ENCODE results near the gene MLLT11.

MLLT11 gene, protein sequence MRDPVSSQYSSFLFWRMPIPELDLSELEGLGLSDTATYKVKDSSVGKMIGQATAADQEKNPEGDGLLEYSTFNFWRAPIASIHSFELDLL

DNA sequence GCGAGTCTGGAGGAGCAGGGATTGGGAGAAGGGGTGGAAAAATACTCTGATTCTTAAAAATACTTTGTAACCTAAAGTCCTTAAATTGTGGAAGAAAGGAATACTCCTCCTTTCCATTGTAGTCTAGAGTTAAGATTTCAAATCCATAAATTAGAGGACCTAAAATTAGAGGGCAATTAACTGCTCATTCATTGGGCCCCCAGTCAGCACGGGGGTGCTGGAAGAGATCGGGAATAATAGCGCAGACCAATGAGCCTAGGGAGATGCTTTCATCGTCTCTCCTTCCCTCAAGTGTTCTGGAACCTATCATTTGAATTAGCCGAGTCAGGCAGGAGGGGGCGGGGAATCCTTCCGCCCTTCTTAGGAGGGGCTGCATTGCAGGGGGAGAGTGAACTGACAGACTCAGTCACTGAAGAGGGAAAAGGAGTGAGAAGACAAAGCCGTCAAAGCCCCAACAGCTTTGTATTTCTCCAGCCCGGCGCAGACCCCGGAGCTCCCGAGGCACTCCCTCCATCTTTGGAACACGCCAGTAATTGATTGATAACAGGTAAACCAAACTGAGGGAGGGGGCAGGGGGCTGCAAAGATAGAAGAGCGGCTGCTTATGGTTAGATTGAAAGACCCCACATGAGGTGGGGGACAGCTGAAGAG lies at the start of gene MLLT11:
TSS of gene MLLT11 (plus strand) at position 391 of the 650 bp plus-strand sequence. CDS start 6,828 bp downstream, outside the sequence.
- peak; percentile 29 for DNase-seq (ENCODE audit: low read depth)

DNA sequence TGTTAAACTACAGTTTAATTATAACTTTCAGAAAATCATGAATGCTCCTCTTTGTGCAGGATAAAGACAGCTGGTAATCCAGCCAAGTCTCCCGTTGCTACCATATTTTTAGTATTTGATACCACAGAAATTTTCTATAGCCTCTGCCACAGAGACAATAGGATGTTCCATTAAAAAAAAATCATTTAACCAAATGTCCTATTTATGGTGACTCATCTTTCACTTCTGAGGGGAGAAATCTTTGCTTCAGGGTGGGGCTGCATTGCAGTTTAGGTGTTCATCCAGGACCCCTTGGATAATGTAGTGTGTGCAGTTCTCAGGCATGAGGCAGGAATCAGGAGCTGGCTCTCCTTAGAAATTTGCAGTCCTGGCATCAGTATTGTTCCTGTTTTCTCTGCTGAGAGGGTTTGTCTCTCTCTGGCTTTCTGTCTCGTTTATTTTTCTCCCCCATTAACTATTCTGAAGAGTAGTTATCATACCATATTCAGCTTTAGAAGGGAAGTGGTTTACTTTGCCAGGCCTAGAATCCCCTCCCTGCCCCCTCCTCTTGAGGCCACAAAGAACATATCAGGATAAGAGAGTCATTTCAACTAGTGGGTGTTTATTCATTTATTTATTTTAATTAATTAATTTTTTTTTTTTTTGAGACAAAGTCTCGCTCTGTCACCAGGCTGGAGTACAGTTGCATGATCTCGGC lies 48.9 kb upstream of the MLLT11 start:
- no peak for DNase-seq (ENCODE audit: low read depth)

DNA sequence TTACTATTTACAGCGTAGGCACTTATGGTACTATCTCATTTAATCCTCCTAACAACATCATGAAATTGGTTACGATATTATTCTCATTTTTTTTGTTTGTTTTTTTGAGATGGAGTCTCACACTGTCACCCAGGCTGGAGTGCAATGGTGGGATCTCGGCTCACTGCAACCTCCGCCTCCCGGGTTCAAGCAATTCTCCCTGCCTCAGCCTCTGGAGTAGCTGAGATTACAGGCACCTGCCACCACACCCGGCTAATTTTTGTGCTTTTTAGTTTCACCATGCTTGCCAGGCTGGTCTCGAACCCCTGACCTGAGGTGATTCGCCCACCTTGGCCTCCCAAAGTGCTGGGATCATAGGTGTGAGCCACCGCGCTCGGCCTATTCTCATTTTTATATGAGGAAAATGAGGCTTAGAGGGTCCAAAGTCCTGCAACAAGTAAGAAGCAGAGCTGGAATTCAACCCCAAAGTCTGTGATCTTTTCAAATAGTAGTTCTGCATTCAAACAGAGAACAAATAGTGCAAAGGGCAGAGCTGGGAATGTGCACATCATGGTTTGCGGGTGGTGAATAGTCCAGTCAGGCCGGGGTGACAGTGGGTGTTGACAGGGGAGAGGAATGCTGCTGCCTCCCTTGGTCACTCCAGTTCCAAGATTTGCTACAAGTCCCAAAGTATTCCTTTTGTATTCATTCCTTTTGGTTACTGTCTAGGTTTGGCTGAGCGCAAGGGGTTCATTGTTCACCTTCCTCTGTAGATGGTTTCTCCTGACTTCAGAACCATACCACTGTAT lies 47.3 kb upstream of the MLLT11 start:
- DNase-seq (ENCODE audit: low read depth), result no peak

DNA sequence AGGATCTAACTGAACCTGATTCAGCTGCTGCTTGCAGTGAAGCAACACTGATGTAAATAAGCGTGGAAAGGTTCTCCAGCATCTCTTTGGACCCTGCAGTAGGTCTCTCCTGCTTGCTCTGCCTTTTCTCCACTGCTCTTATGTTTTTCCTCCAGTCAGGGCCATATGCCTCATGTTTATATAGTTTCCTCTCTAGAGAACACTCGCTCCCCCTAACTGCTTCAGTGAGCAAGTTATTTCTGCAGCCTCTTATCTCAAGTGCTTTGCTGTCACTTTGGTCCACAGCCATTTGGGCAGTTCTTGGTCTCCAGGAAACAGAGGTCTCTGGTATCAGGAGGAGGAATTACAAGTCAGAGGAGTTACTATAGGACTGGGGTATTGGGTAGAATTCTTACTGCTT lies 46.7 kb upstream of the MLLT11 start:
- DNase-seq (ENCODE audit: low read depth), result no peak

DNA sequence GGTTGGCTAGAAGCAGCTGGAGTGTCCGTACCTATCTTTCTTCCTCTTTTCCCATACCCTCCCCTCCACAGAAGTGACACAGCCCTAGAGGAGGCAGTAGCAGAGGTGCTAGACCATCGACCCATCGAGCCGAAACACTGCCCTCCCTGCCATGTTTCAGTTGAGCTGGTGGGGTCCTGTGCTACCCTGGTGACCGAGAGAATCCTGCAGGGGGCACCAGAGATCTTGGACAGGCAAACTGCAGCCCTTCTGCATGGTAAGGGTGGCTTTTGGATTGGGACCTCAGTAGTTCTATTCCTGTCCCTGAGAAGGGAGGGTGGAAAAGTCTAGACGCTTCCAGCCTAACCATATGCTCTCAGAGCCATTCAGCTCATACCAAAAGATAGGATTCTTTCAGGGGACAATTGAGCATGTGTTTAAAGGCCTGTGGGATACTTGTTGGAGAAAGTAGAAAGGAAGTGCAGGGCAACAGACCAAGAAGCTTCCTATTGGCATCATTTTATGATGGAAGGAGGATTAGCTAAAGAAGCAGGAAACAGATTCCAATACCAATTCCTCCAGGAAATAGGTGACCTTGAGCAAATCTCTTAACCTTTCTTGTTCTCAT lies 35.6 kb upstream of the MLLT11 start:
- peak; percentile 38 for DNase-seq (ENCODE audit: low read depth)

DNA sequence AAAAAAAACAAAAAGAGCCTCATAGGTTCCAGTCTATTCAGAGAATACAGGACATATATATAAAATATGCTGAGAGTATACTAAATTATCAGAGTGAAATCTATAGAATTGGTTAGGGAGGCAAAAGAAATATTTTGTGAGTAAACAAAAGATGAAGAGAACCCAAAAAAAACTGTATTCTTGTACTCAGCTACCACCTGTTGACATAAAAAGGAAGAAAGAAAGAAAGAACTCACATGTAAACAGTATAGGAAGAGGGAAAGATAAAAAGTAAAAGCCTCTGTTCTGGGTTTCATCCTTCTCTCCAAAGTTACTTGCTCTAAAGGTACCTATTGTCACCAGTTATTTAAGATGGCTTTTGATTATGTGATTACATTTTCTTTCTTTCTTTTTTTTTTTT lies 33.7 kb upstream of the MLLT11 start:
- DNase-seq (ENCODE audit: low read depth), result no peak

DNA sequence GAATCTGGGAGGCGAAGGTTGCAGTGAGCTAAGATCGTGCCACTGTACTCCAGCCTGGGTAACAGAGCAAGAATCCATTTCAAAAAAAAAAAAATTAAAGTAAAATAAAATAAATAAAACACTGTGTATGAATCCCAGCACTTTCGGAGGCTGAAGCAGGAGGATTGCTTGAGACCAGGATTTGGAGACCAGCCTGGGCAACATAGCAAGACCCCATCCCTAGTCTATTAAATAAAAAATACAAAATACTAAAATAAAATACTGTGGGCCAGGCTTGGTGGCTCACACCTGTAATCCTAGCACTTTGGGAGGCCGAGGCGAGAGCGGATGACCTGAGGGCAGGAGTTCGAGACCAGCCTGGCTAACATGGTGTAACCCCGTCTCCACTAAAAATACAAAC lies 28.0 kb upstream of the MLLT11 start:
- no peak for DNase-seq (ENCODE audit: low read depth)

DNA sequence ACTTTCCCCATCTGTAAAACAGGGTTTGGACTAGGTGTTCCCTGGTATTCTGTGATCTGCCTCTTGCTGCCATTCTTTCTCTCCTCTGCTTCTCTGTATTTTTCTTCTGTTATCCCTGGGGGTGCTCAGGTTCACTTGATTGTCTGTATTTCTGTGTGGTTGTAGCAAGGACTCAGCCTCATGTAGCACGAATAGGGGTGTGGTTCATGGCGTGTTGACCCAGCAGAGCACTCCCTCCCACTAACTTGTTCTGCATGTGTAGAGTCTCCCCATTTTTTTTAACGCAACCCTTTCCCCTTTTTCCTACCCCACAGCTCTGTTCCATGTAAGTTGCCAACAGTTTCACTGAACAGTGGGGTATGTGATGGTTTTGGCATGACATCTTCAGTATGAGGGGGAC lies 25.0 kb upstream of the MLLT11 start:
- no peak for DNase-seq (ENCODE audit: low read depth)

DNA sequence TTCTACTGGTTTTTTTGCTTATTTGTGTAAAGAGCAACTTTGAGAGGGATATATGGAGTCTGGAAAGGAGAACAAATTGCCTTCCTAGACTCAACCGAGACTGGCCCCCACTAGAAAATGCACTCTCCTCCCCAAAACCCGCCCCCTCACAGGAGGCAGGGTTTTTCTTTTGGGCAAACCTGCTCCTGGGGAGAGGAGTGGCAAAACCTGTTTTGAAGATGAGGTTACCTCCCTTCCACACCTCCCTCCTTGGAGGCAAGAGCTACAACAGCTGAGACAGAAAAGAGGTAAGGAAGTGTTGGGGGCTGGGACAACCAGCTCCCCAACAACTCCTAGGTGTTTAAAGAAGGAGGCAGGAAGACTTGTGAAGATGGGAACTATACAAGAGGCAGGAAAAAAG lies 23.8 kb upstream of the MLLT11 start, which contains the start of gene BNIPL:
TSS of gene BNIPL (plus strand) at position 231 of the 400 bp plus-strand sequence. CDS start at position 371, 140 bp downstream.
- no peak for DNase-seq (ENCODE audit: low read depth)

DNA sequence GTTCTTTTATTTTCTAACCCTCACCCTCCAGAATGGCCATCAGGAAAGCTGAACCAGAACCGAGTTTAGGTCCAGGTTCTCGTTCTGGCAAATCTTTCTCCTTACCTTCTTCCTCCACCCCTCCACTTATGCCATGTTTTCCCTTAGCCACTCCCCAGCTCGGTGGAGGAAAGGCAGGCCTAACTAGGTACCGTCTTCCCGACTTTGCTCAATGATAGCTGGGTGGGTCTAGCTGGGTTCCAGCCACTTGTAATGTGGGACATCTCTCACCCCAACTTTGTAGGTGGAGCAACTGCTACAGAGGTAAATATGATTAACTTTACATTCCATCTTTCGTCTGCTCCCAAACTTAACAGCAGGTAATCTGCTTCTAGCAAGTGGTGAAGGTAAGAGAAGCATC lies 23.2 kb upstream of the MLLT11 start:
- no peak for DNase-seq (ENCODE audit: low read depth)

DNA sequence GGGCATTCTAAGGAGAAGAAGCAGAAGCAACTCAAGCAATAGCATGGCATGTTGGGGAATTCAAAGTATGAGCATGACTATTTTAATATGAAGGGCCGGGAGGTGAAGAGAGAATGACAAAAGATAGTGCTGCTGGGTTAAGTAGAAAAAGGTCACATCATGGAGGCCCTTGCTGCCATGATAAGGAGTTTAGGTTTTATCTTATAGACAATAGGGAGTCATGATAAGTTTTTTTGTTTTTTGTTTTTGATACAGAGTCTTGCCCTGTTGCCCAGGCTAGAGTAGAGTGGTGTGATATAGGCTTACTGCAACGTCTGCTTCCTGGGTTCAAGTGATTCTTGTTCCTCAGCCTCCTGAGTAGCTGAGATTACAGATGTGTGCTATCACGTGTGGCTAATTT lies 20.7 kb upstream of the MLLT11 start:
- DNase-seq (ENCODE audit: low read depth), result no peak

DNA sequence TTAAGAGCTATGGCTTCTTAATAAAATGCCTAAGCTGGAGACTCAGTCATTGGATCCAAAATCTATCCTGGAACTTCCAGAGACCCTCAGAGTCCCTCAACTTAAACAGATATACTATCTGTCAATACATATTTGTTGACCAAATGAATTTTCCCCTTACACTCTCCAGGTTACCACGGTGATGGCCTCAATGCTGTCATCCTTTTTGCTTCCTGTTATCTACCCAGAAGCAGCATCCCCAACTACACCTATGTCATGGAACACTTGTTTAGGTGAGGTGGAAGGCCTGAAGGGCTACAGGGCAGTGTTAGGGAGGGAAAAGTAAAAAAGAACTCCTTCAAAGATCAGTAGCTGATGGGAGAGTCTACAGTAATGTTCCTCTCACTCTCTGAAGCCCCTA lies 17.0 kb upstream of the MLLT11 start:
- no peak for DNase-seq (ENCODE audit: low read depth)

DNA sequence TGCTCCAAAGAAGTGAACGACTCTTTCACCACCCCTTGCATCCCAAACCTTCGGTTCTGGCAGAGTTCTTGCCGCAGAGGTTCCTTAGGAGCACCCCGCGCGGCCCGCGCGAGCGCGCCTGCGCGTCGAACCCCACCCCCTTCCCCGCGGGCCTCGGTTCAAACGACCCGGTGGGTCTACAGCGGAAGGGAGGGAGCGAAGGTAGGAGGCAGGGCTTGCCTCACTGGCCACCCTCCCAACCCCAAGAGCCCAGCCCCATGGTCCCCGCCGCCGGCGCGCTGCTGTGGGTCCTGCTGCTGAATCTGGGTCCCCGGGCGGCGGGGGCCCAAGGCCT lies 12.6 kb upstream of the MLLT11 start, which contains the start of gene C1orf56:
TSS of gene C1orf56 (plus strand) at position 161 of the 334 bp plus-strand sequence. CDS start at position 258, 97 bp downstream.
- DNase-seq (ENCODE audit: low read depth), result no peak

DNA sequence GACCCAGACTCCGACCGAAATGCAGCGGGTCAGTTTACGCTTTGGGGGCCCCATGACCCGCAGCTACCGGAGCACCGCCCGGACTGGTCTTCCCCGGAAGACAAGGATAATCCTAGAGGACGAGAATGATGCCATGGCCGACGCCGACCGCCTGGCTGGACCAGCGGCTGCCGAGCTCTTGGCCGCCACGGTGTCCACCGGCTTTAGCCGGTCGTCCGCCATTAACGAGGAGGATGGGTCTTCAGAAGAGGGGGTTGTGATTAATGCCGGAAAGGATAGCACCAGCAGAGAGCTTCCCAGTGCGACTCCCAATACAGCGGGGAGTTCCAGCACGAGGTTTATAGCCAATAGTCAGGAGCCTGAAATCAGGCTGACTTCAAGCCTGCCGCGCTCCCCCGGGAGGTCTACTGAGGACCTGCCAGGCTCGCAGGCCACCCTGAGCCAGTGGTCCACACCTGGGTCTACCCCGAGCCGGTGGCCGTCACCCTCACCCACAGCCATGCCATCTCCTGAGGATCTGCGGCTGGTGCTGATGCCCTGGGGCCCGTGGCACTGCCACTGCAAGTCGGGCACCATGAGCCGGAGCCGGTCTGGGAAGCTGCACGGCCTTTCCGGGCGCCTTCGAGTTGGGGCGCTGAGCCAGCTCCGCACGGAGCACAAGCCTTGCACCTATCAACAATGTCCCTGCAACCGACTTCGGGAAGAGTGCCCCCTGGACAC lies 12.1 kb upstream of the MLLT11 start:
- DNase-seq (ENCODE audit: low read depth), result peak; percentile 46

DNA sequence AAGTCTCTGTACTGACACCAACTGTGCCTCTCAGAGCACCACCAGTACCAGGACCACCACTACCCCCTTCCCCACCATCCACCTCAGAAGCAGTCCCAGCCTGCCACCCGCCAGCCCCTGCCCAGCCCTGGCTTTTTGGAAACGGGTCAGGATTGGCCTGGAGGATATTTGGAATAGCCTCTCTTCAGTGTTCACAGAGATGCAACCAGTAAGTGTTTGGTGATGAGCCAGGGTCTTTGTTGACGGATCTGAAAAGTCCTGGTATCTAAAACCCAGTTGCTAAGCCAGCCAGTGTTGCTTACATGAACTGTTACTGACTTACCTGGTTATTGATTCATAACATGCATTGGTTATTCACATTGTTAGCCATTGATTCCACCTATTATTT lies 11.6 kb upstream of the MLLT11 start:
- no peak for DNase-seq (ENCODE audit: low read depth)

DNA sequence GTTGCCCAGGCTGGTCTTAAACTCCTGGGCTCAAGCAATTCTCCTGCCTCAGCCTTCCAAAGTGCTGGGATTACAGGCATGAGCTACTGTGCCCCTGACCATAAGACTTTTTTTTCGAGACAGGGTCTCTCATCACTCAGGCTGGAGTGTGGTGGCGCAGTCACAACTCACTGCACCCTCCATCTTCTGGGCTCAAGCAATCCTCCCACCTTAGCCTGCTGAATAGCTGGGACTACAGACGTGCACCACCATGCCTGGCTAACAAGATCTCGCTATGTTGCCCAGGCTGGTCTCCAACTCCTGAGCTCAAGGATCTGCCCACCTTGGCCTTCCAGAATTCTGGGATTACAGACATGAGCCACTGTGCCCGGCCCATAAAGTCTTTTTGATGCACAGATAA lies 10.7 kb upstream of the MLLT11 start:
- DNase-seq (ENCODE audit: low read depth), result no peak

DNA sequence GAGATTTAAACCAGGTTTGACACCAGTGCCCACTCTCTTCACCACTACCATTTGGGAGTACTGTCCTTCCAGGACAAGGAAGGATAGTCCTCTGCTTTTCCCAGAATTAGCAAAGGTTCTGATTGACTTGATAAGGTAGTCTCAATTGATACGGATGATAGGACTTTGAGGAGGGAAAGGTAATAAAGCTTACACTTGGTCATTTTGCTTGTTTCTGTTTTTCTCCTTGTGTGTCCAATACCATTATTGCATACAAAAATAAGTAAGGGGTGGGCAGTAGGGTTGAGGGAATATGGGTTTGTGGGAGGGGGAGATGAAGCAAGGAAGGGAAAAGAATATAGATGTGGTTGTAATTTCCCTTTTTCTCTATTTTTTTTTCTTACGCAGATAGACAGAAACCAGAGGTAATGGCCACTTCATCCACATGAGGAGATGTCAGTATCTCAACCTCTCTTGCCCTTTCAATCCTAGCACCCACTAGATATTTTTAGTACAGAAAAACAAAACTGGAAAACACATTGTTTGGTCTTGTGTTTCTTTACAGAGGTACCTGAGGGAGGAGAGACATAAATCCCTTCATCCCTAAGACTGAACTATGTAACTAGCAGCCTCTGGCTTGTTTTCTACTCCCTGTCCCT lies 10.0 kb upstream of the MLLT11 start:
- DNase-seq (ENCODE audit: low read depth), result no peak

DNA sequence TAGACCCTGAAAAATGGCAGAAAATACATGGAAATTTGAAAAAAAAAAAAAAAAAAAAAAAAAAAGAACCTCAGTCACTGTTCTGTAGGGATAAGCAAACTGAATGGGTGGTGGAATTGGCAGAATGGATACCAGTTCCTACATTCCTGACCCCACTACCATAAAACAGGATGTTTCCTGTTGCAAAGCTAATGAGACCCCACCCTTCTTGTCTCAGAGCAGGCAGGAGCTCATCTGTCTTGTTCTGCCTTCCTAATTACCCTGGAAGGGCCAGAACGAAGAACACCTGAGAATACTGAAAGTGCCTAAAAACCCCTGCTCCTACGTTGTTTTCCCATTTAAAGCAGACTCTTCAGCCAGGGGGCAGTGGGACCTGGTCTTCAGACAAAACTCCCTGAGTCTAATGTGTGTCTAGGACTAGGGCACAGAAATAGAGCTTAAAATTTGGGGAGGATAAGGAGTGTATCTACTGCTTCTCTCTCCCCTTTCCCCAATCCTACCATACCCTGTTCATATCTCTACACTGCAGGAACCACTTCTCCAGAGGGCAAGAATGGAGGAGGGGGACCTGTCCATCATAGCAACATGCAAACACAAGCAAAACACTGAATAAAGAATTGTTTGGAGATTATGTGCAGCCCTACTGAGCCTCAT lies 8.7 kb upstream of the MLLT11 start:
- DNase-seq (ENCODE audit: low read depth), result no peak

DNA sequence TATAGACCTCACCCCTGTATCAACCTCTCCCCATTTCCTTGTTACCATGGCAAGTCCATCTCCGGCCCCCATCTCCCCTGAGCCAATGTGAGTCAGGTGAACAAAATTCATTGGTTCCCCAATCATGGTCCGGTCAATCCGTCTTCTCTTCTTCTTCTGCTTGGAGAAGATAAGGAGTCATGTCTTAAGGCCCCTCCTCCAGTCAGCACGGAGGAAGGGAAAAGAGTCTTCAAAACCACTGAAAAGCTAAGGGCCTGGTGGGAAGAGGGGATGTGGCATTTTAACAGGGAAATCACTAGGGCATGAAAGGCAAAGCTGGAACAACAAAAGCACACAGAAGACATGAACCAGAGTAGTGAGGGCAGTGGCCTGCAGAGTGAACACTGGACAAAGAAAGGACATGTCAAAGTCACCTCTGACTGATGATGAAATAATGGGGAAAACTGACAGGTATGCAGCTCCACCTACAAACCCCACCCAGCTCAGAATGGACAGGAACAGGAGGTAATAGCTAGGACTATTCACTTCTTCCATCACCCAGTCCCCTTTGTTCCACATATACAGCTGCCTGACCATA lies 5.1 kb upstream of the MLLT11 start:
- no peak for DNase-seq (ENCODE audit: low read depth)

DNA sequence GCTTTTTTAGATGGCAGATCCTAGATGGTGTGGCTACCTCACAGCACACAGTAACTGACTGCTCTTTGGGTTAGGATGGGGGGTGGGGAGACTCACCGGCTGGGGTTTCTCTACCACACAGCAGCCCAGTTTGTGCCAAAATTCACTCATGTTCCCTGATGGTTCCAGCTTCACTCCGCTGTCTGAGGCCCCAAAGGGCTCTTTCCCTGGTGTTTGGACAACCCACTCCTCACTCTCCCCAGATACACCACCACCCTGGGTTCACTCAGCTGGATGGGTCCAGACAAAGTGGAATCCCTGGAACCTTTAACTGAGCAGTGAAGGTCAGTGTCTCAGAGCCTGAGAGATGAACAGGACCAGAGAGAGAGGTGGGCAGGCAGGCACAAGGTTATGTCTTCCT lies 4.6 kb upstream of the MLLT11 start:
- DNase-seq (ENCODE audit: low read depth), result no peak
